ENCODE measurements around the gene ZNF607. TPM values are rescaled to one million over a fixed set of nuclear protein-coding genes. Genes with fewer than 3 reads are reported as not detected.

Gene ZNF607
- total and polyA plus RNA-seq, 10 of the 15 experiments (the other 5 are each of a cell fraction or from before 2014, with no cell fraction given), result 0.47 to 5.7 (median 2.2) TPM

GRCh38 chr19:37738371-37738770 is 18.8 kb upstream of the ZNF607 start:
- no peak for FAIRE-seq
- TF ChIP-seq CTCF (IDR thresholded peaks at IDR 0.05 in 2 of 3, conservative IDR thresholded peaks at IDR 0.05 in 1 of 3; ENCODE audit: control insufficient read depth in 2 of 3, extremely low read depth in 1 of 3, insufficient read depth in 1 of 3, low read depth in 3 of 3, low read length in 3 of 3), result no peak
- no peak for TF ChIP-seq LARP7 (IDR thresholded peaks at IDR 0.05)
- TF ChIP-seq, protein P1, sequence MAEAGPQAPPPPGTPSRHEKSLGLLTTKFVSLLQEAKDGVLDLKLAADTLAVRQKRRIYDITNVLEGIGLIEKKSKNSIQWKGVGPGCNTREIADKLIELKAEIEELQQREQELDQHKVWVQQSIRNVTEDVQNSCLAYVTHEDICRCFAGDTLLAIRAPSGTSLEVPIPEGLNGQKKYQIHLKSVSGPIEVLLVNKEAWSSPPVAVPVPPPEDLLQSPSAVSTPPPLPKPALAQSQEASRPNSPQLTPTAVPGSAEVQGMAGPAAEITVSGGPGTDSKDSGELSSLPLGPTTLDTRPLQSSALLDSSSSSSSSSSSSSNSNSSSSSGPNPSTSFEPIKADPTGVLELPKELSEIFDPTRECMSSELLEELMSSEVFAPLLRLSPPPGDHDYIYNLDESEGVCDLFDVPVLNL (IDR thresholded peaks at IDR 0.05; ENCODE audit: low read depth, low read length), result no peak
- TF ChIP-seq MXI1 (IDR thresholded peaks at IDR 0.05; ENCODE audit: low read depth, low read length), result no peak
- TF ChIP-seq DPF2 (IDR thresholded peaks at IDR 0.05), result no peak
- no peak for TF ChIP-seq ZBTB40 (IDR thresholded peaks at IDR 0.05; ENCODE audit: borderline replicate concordance)
- TF ChIP-seq PAX5 (IDR thresholded peaks at IDR 0.05; ENCODE audit: borderline replicate concordance, low read depth, low read length), result no peak
- TF ChIP-seq, protein P2, sequence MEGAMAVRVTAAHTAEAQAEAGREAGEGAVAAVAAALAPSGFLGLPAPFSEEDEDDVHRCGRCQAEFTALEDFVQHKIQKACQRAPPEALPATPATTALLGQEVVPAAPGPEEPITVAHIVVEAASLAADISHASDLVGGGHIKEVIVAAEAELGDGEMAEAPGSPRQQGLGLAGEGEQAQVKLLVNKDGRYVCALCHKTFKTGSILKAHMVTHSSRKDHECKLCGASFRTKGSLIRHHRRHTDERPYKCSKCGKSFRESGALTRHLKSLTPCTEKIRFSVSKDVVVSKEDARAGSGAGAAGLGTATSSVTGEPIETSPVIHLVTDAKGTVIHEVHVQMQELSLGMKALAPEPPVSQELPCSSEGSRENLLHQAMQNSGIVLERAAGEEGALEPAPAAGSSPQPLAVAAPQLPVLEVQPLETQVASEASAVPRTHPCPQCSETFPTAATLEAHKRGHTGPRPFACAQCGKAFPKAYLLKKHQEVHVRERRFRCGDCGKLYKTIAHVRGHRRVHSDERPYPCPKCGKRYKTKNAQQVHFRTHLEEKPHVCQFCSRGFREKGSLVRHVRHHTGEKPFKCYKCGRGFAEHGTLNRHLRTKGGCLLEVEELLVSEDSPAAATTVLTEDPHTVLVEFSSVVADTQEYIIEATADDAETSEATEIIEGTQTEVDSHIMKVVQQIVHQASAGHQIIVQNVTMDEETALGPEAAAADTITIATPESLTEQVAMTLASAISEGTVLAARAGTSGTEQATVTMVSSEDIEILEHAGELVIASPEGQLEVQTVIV (IDR thresholded peaks at IDR 0.05; ENCODE audit: borderline replicate concordance, partially characterized antibody), result no peak
- TF ChIP-seq MTA3 (IDR thresholded peaks at IDR 0.05; ENCODE audit: borderline replicate concordance, low read length), result no peak
- DNase-seq (ENCODE audit: low read depth, low spot score), result no peak
- Histone ChIP-seq H3K27me3 (replicated peaks in 1 of 2; ENCODE audit: control insufficient read depth in 2 of 2, insufficient read depth in 2 of 2, low read length in 1 of 2) (no peaks in the 10 kb centered on the region), H3K4me2 (ENCODE audit: control insufficient read depth, insufficient read depth) (no peak overlapping the region), H3K4me3 (no peak overlapping the region), H3K9ac (ENCODE audit: control insufficient read depth, insufficient read depth, low read length) (no peak overlapping the region), H3K79me2 (ENCODE audit: control insufficient read depth, insufficient read depth, low read length) (no peaks in the 10 kb centered on the region), H4K20me1 (ENCODE audit: control insufficient read depth, insufficient read depth) (no peaks in the 10 kb centered on the region), H3K27ac (ENCODE audit: control insufficient read depth, insufficient read depth) (no peak overlapping the region), H3K36me3 (ENCODE audit: control insufficient read depth in 2 of 2, insufficient read depth in 2 of 2, low read length in 1 of 2) (no peaks in the 10 kb centered on the region), H3K4me1 (ENCODE audit: control insufficient read depth, insufficient read depth, low read length) (no peaks in the 10 kb centered on the region), H3K9me3 (replicated peaks; ENCODE audit: control insufficient read depth, insufficient read depth, low read length) (peaks cover 9% of the 10 kb centered on the region), H2AFZ (ENCODE audit: control insufficient read depth, low read depth, low read length) (no peak overlapping the region)
- WGBS (ENCODE audit: insufficient coverage, insufficient replicate concordance, low lambda C conversion rate, missing lambda C conversion rate), result 69% methylated on average over 5 of the region's 5 CpGs
- in situ Hi-C loops (cut with MboI) (no loop called here), intact Hi-C loops (cut with micrococcal nuclease; ENCODE audit: unreplicated experiment) (no loop called here)
- BruUV-seq (replicated peaks), result no TSS peak
- POLR2A ChIA-PET, result no interaction called here
- SMC1A ChIA-PET (ENCODE audit: uncharacterized antibody, unreplicated experiment), result no interaction called here
- no peak for ATAC-seq
- CTCF ChIA-PET, result no interaction called here
- RAD21 ChIA-PET (ENCODE audit: unreplicated experiment), result no interaction called here
